ENCODE results near the gene CTDSPL. TPM values are rescaled to one million over a fixed set of nuclear protein-coding genes. Genes with fewer than 3 reads are reported as not detected.
A peak's percentile ranks its signal among the peaks of the same experiment; 100 is the strongest.

The CTDSPL gene
- total RNA-seq, 4 donors from 2014 or later: 78.9 to 130 (median 111) TPM

- H3K9me3 ChIP-seq: no peaks in the 10 kb centered on the region
- peaks cover 65% of the 10 kb centered on the region for H3K36me3 ChIP-seq
- no peaks in the 10 kb centered on the region for H3K27me3 ChIP-seq
- DNase-seq (ENCODE audit: low spot score in 2 of 2): peak in 1 of 2 donors; percentile 55
- WGBS: 92% methylated on average over 13 of the region's 13 CpGs
- H3K4me3 ChIP-seq: no peak overlapping the region
- TF ChIP-seq POLR2A (IDR thresholded peaks at IDR 0.05): no peak
- no peak for TF ChIP-seq EP300 (IDR thresholded peaks at IDR 0.05)
- no peak for TF ChIP-seq CTCF (IDR thresholded peaks at IDR 0.05)
- no peak for TF ChIP-seq POLR2AphosphoS5 (IDR thresholded peaks at IDR 0.05)
- H3K27ac ChIP-seq: no peak overlapping the region
- peaks cover 13% of the 10 kb centered on the region for H3K4me1 ChIP-seq
Measured at GRCh38 chr3:38018296-38019266, 156.9 kb downstream of the CTDSPL start.

- DNase-seq (ENCODE audit: low spot score in 2 of 2): peak in 1 of 2 donors; percentile 57
- 92% methylated on average over 10 of the region's 10 CpGs for WGBS
- Histone ChIP-seq H3K27ac (no peak overlapping the region), H3K4me3 (no peak overlapping the region), H3K9me3 (no peaks in the 10 kb centered on the region), H3K36me3 (peaks cover 54% of the 10 kb centered on the region), H3K27me3 (no peaks in the 10 kb centered on the region), H3K4me1 (peaks cover 23% of the 10 kb centered on the region)
- TF ChIP-seq POLR2AphosphoS5 (IDR thresholded peaks at IDR 0.05): no peak
- no peak for TF ChIP-seq EP300 (IDR thresholded peaks at IDR 0.05)
- no peak for TF ChIP-seq POLR2A (IDR thresholded peaks at IDR 0.05)
- TF ChIP-seq CTCF (IDR thresholded peaks at IDR 0.05): no peak
Measured at GRCh38 chr3:38019658-38020341, 158.1 kb downstream of the CTDSPL start.

GRCh38 chr3:38020342-38020726 lies 158.7 kb downstream of the CTDSPL start:
- Histone ChIP-seq H3K4me1 (peaks cover 25% of the 10 kb centered on the region), H3K4me3 (no peak overlapping the region), H3K9me3 (no peaks in the 10 kb centered on the region), H3K27me3 (no peaks in the 10 kb centered on the region), H3K36me3 (peaks cover 49% of the 10 kb centered on the region), H3K27ac (no peak overlapping the region)
- TF ChIP-seq CTCF (IDR thresholded peaks at IDR 0.05) (no peak), POLR2AphosphoS5 (IDR thresholded peaks at IDR 0.05) (no peak), POLR2A (IDR thresholded peaks at IDR 0.05) (no peak), EP300 (IDR thresholded peaks at IDR 0.05) (no peak)
- 76% methylated on average over 3 of the region's 3 CpGs for WGBS
- DNase-seq (ENCODE audit: low spot score in 2 of 2): no peak

GRCh38 chr3:38021196-38021595 lies 159.5 kb downstream of the CTDSPL start:
- 87% methylated on average over 3 of the region's 4 CpGs for WGBS
- Histone ChIP-seq H3K27me3 (no peaks in the 10 kb centered on the region), H3K4me1 (peaks cover 34% of the 10 kb centered on the region), H3K36me3 (peaks cover 40% of the 10 kb centered on the region), H3K4me3 (no peak overlapping the region), H3K27ac (no peak overlapping the region), H3K9me3 (no peaks in the 10 kb centered on the region)
- TF ChIP-seq CTCF (IDR thresholded peaks at IDR 0.05): no peak
- TF ChIP-seq POLR2A (IDR thresholded peaks at IDR 0.05): no peak
- TF ChIP-seq EP300 (IDR thresholded peaks at IDR 0.05): no peak
- no peak for TF ChIP-seq POLR2AphosphoS5 (IDR thresholded peaks at IDR 0.05)
- peak in 1 of 2 donors; percentile 49 for DNase-seq (ENCODE audit: low spot score in 2 of 2)

- 47% methylated on average over 3 of the region's 3 CpGs for WGBS
- Histone ChIP-seq H3K4me3 (no peak overlapping the region), H3K27ac (no peak overlapping the region), H3K9me3 (no peaks in the 10 kb centered on the region), H3K27me3 (no peaks in the 10 kb centered on the region), H3K4me1 (peaks cover 44% of the 10 kb centered on the region), H3K36me3 (peaks cover 29% of the 10 kb centered on the region)
- TF ChIP-seq EP300 (IDR thresholded peaks at IDR 0.05) (no peak), POLR2A (IDR thresholded peaks at IDR 0.05) (no peak), CTCF (IDR thresholded peaks at IDR 0.05) (no peak), POLR2AphosphoS5 (IDR thresholded peaks at IDR 0.05) (no peak)
- peak in 1 of 2 donors; percentile 60 for DNase-seq (ENCODE audit: low spot score in 2 of 2)
Measured at GRCh38 chr3:38022301-38022700, 160.6 kb downstream of the CTDSPL start.

Data from suprapubic skin (tissue), 4 donors.